HCT116 (cell line): Measurements from ENCODE around the gene CFAP44. TPM values are rescaled to one million over a fixed set of nuclear protein-coding genes. Genes with fewer than 3 reads are reported as not detected.

ENCODE experiments used
- ATAC-seq: fragments of 200-7000 bp; cut with Tn5 transposase; 2 replicates; pipeline ENCODE4 v1.9.1; 2020; ENCODE audit warnings: mild to moderate bottlenecking, moderate library complexity
- BruUV-seq: library from RNA; stranded (reverse); fragments of 400-500 nt; replicated peaks from 2 replicates; lab custom pipeline; 2021; lab: Mats Ljungman, UMichigan
- CTCF ChIA-PET: fragments of 300-600 bp; sonication (Branson Sonifier 250); formaldehyde crosslinking; loops from one replicate; lab custom pipeline; 2021; ENCODE audit warnings: antibody characterized with exemption; lab: Charles Lee
- POLR2A ChIA-PET: fragments of 300-600, 350-600 bp; sonication (Branson Sonifier 250); formaldehyde crosslinking; loops from one replicate; lab custom pipeline; 2021; ENCODE audit warnings: antibody characterized with exemption; lab: Charles Lee
- RAD21 ChIA-PET, 2 experiments: fragments of 300-600 bp; sonication (Branson Sonifier 250); formaldehyde crosslinking; loops; one replicate each; lab custom pipeline; 2023; ENCODE audit warnings: low total read pairs in 2 of 2; ENCODE audit not compliant: uncharacterized antibody in 2 of 2, unreplicated experiment in 2 of 2, low non-redundant PET in 1 of 2; lab: Charles Lee
- DNase-seq: peaks from one replicate; pipeline ENCODE4 v3.0.0-alpha.2; 2010; ENCODE audit warnings: low read depth, low spot score
- H2AFZ ChIP-seq: fragments of 200-600 bp; shearing (Covaris generic), sonication (generic); 2 replicates; pipeline ENCODE4 v1.6.1; 2017; ENCODE audit warnings: low read depth, mixed run types, mixed read lengths, antibody characterized with exemption, low read length; ENCODE audit not compliant: poor library complexity, severe bottlenecking
- H3K27ac ChIP-seq: 2 replicates; pipeline ENCODE4 v1.5.1; 2012; ENCODE audit warnings: low read depth, low read length
- H3K27me3 ChIP-seq: fragments of 200-600 bp; sonication (generic); 2 replicates; pipeline ENCODE4 v1.6.1; 2016; ENCODE audit warnings: mixed run types, low read length, mixed read lengths; ENCODE audit not compliant: insufficient read depth
- H3K36me3 ChIP-seq, 2 experiments: fragments of 200-500 bp in 1 of 2; fragments of 200-600 bp in 1 of 2; sonication (Bioruptor generic) in 1 of 2; sonication (generic) in 1 of 2; 2 replicates each; pipeline versions ENCODE4 v1.5.1 to v1.6.1; 2014 to 2016; ENCODE audit warnings: low read length in 2 of 2, inconsistent platforms in 1 of 2, mixed read lengths in 1 of 2, mixed run types in 1 of 2; ENCODE audit not compliant: insufficient read depth in 2 of 2, control insufficient read depth in 1 of 2
- H3K4me1 ChIP-seq, 2 experiments: fragments of 200-600 bp in 1 of 2; sonication (generic) in 1 of 2; 2 replicates each; pipeline versions ENCODE4 v1.5.1 to v1.6.1; 2012 to 2017; ENCODE audit warnings: low read length in 2 of 2, inconsistent platforms in 1 of 2, mild to moderate bottlenecking in 1 of 2, mixed read lengths in 1 of 2, mixed run types in 1 of 2, moderate library complexity in 1 of 2; ENCODE audit not compliant: insufficient read depth in 2 of 2, control insufficient read depth in 1 of 2
- H3K4me2 ChIP-seq: fragments of 200-600 bp; sonication (generic); 2 replicates; pipeline ENCODE4 v1.6.1; 2017; ENCODE audit warnings: mixed run types, low read length, mixed read lengths
- H3K4me3 ChIP-seq, 2 experiments: fragments of 200-600 bp in 1 of 2; sonication (generic) in 1 of 2; replicated peaks in 1 of 2; 2 replicates each; pipeline ENCODE4 v1.5.1; 2011 to 2016; ENCODE audit warnings: low read length in 2 of 2, control low read depth in 1 of 2, low read depth in 1 of 2, mild to moderate bottlenecking in 1 of 2, mixed read lengths in 1 of 2, mixed run types in 1 of 2
- H3K79me2 ChIP-seq: fragments of 200-600 bp; sonication (generic); 2 replicates; pipeline ENCODE4 v1.6.1; 2017; ENCODE audit warnings: mild to moderate bottlenecking, mixed run types, low read length, moderate library complexity, mixed read lengths; ENCODE audit not compliant: insufficient read depth
- H3K9ac ChIP-seq: fragments of 200-600 bp; sonication (generic); 2 replicates; pipeline ENCODE4 v1.6.1; 2016; ENCODE audit warnings: low read length, mixed read lengths
- H3K9me2 ChIP-seq: fragments of 200-600 bp; sonication (generic), shearing (Covaris generic); 2 replicates; pipeline ENCODE4 v1.6.1; 2017; ENCODE audit warnings: mixed run types, mild to moderate bottlenecking, moderate library complexity; ENCODE audit not compliant: insufficient read depth
- H3K9me3 ChIP-seq, 2 experiments: fragments of 200-500 bp in 1 of 2; fragments of 200-600 bp in 1 of 2; sonication (Bioruptor generic) in 1 of 2; sonication (generic) in 1 of 2; 2 replicates each; pipeline ENCODE4 v1.6.1; 2014 to 2017; ENCODE audit warnings: low read length in 2 of 2, mixed read lengths in 2 of 2, inconsistent platforms in 1 of 2, low read depth in 1 of 2, mild to moderate bottlenecking in 1 of 2, mixed run types in 1 of 2, moderate library complexity in 1 of 2; ENCODE audit not compliant: control insufficient read depth in 1 of 2, insufficient read depth in 1 of 2
- H4K20me1 ChIP-seq: fragments of 200-600 bp; sonication (generic), shearing (Covaris generic); 2 replicates; pipeline ENCODE4 v1.6.1; 2017; ENCODE audit warnings: mixed run types, mild to moderate bottlenecking, moderate library complexity; ENCODE audit not compliant: insufficient read depth
- CBX3 ChIP-seq: IDR thresholded peaks from 2 replicates; pipeline ENCODE4 v1.6.1; 2012; ENCODE audit warnings: low read depth
- CEBPB ChIP-seq: IDR thresholded peaks from 2 replicates; pipeline ENCODE4 v1.6.1; 2012; ENCODE audit warnings: low read depth
- EZH2 ChIP-seq: fragments of 200-600 bp; sonication (generic); IDR thresholded peaks from 2 replicates; pipeline ENCODE4 v1.6.1; 2017; ENCODE audit warnings: antibody characterized with exemption, mixed run types
- POLR2A ChIP-seq: IDR thresholded peaks from 2 replicates; pipeline ENCODE4 v1.7.0; 2011; ENCODE audit warnings: borderline replicate concordance; ENCODE audit not compliant: insufficient read depth, insufficient read length; ENCODE audit errors: extremely low read depth
- POLR2AphosphoS5 ChIP-seq: IDR thresholded peaks from 2 replicates; pipeline ENCODE4 v1.6.1; 2011; ENCODE audit warnings: mild to moderate bottlenecking, low read depth, low read length, moderate library complexity
- RAD21 ChIP-seq: IDR thresholded peaks from 2 replicates; pipeline ENCODE4 v1.6.1; 2012; ENCODE audit warnings: low read depth, mild to moderate bottlenecking
- YY1 ChIP-seq: IDR thresholded peaks from 2 replicates; pipeline ENCODE4 v1.6.1; 2011; ENCODE audit warnings: low read length, low read depth, moderate library complexity, mild to moderate bottlenecking; ENCODE audit not compliant: insufficient replicate concordance; ENCODE audit errors: extremely low read depth
- ZBTB33 ChIP-seq: IDR thresholded peaks from 2 replicates; pipeline ENCODE4 v1.6.1; 2011; ENCODE audit warnings: mild to moderate bottlenecking, low read length, moderate library complexity; ENCODE audit not compliant: insufficient replicate concordance; ENCODE audit errors: extremely low read depth
- ZFX ChIP-seq: fragments of 450-650 bp; IDR thresholded peaks from 2 replicates; pipeline ENCODE4 v1.6.1; 2017
- intact Hi-C: fragments of 100-400 bp; cut with micrococcal nuclease; formaldehyde crosslinking; loops from 2 replicates; pipeline ENCODE4 v1.10.0; 2022
- total RNA-seq: library from RNA; stranded (reverse); gene quantifications from one replicate; pipeline ENCODE4 v1.2.1, GENCODE V29; 2021; ENCODE audit not compliant: unreplicated experiment

The CFAP44 gene
- total RNA-seq, 1 experiment from 2014 or later: 5.4 TPM

GRCh38 chr3:113437411-113437810, 3.9 kb downstream of the CFAP44 start (continued):
- TF ChIP-seq YY1 (no peak), RAD21 (no peak)
- TF ChIP-seq, all 23 proteins: peak for 0

GRCh38 chr3:113436809-113437208, 4.5 kb downstream of the CFAP44 start:
- no peak for DNase-seq

DNA sequence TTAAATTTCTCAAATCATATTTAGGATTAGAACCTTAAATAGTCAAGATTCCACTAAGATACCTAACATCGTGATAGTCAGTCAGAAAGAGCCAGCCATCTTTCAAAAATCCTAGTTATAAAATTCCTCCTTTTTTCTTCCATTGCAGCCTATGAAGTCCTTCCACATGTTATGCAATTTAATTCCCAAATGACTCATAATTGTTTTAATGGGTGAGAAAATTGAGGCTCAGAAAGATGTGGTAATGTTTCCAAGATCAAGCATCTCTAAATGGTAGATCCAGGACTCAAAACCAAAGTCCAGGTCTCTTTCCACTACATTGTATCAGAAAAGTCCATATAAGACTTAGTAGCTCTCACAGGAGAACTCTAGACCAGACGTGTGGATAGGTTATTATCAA, 9.5 kb downstream of the CFAP44 start:
- H3K9me3 ChIP-seq: no peaks in the 10 kb centered on the region
- no peak overlapping the region for H3K27ac ChIP-seq
- no peak for DNase-seq
- intact Hi-C loops: no loop called here
- peaks cover 0 to 3% of the 10 kb centered on the region in 2 experiments; a peak in 1 of 4 replicates for H3K36me3 ChIP-seq
- ATAC-seq: no peak
- no peaks in the 10 kb centered on the region for H3K79me2 ChIP-seq
- RAD21 ChIA-PET: no interaction called here
- H2AFZ ChIP-seq: no peak overlapping the region
- no peaks in the 10 kb centered on the region for H3K9me2 ChIP-seq
- TF ChIP-seq POLR2A (no peak), ZFX (no peak), EZH2 (no peak), YY1 (no peak), ZBTB33 (no peak), CEBPB (no peak), POLR2AphosphoS5 (no peak)
- CTCF ChIA-PET: no interaction called here
- POLR2A ChIA-PET: no interaction called here
- no peak overlapping the region for H3K9ac ChIP-seq
- no peaks in the 10 kb centered on the region for H3K27me3 ChIP-seq
- H3K4me3 ChIP-seq: no peak overlapping the region
- peaks cover 0 to 11% of the 10 kb centered on the region in 2 experiments; a peak in 2 of 4 replicates for H3K4me1 ChIP-seq
- no peaks in the 10 kb centered on the region for H4K20me1 ChIP-seq
- no TSS peak for BruUV-seq
- no peak overlapping the region for H3K4me2 ChIP-seq

More at GRCh38 chr3:113436809-113437208, 4.5 kb downstream of the CFAP44 start:
- Histone ChIP-seq H3K9ac (no peak overlapping the region), H3K36me3 (no peaks in the 10 kb centered on the region), H3K9me2 (no peaks in the 10 kb centered on the region), H3K79me2 (no peaks in the 10 kb centered on the region), H3K9me3 (no peaks in the 10 kb centered on the region), H3K27ac (no peak overlapping the region), H3K4me2 (peak overlapping the region; percentile 20), H3K4me3 (no peak overlapping the region), H3K4me1 (peaks cover 0 to 10% of the 10 kb centered on the region in 2 experiments; a peak in 2 of 4 replicates), H3K27me3 (no peaks in the 10 kb centered on the region), H4K20me1 (no peaks in the 10 kb centered on the region), H2AFZ (no peak overlapping the region)
- intact Hi-C loops: no loop called here
- ChIA-PET CTCF (no interaction called here), POLR2A (no interaction called here), RAD21 (no interaction called here)
- ATAC-seq: no peak
- no TSS peak for BruUV-seq
- TF ChIP-seq CBX3: no peak
